ENCODE results near the gene PABPN1L.
"Not testable (repeated sequence)": the region's sequence is repeated elsewhere in the genome, so short reads cannot be mapped to it uniquely, and the experiment has no call there.

PABPN1L gene

GRCh38 chr16:88825146-88825545 lies 41.3 kb downstream of the PABPN1L start:
- Histone ChIP-seq H3K27ac (ENCODE audit: poor library complexity, severe bottlenecking) (no peak overlapping the region), H3K4me3 (ENCODE audit: severe bottlenecking) (no peak overlapping the region), H3K9me3 (ENCODE audit: severe bottlenecking) (no peaks in the 10 kb centered on the region), H3K4me1 (ENCODE audit: insufficient read depth, poor library complexity, severe bottlenecking) (no peaks in the 10 kb centered on the region), H3K27me3 (ENCODE audit: insufficient read depth, poor library complexity, severe bottlenecking) (no peaks in the 10 kb centered on the region), H3K36me3 (ENCODE audit: low read depth) (no peaks in the 10 kb centered on the region)
- no peak for TF ChIP-seq CTCF (IDR thresholded peaks at IDR 0.05; ENCODE audit: poor library complexity, severe bottlenecking)
- ATAC-seq (ENCODE audit: low read depth) (no peak), DNase-seq (ENCODE audit: low spot score) (no peak)

GRCh38 chr16:88824256-88825077 lies 42.0 kb downstream of the PABPN1L start:
- TF ChIP-seq CTCF (IDR thresholded peaks at IDR 0.05; ENCODE audit: poor library complexity, severe bottlenecking) = no peak
- H3K9me3 ChIP-seq (ENCODE audit: severe bottlenecking) = no peaks in the 10 kb centered on the region
- ATAC-seq (ENCODE audit: low read depth) (no peak), DNase-seq (ENCODE audit: low spot score) (no peak)
- H3K36me3 ChIP-seq (ENCODE audit: low read depth) = no peaks in the 10 kb centered on the region
- no peak overlapping the region for H3K27ac ChIP-seq (ENCODE audit: poor library complexity, severe bottlenecking)
- no peaks in the 10 kb centered on the region for H3K4me1 ChIP-seq (ENCODE audit: insufficient read depth, poor library complexity, severe bottlenecking)
- H3K27me3 ChIP-seq (ENCODE audit: insufficient read depth, poor library complexity, severe bottlenecking) = no peaks in the 10 kb centered on the region
- no peak overlapping the region for H3K4me3 ChIP-seq (ENCODE audit: severe bottlenecking)

- H3K27me3 ChIP-seq (ENCODE audit: insufficient read depth, poor library complexity, severe bottlenecking); H3K27ac ChIP-seq (ENCODE audit: poor library complexity, severe bottlenecking); H3K36me3 ChIP-seq (ENCODE audit: low read depth); DNase-seq (ENCODE audit: low spot score); ATAC-seq (ENCODE audit: low read depth); H3K9me3 ChIP-seq (ENCODE audit: severe bottlenecking); H3K4me3 ChIP-seq (ENCODE audit: severe bottlenecking); H3K4me1 ChIP-seq (ENCODE audit: insufficient read depth, poor library complexity, severe bottlenecking): not testable (repeated sequence)
These were observed 42.8 kb downstream of the PABPN1L start for GRCh38 chr16:88823646-88824045.

- TF ChIP-seq CTCF (IDR thresholded peaks at IDR 0.05; ENCODE audit: poor library complexity, severe bottlenecking) = no peak
- Histone ChIP-seq H3K4me3 (ENCODE audit: severe bottlenecking) (no peak overlapping the region), H3K36me3 (ENCODE audit: low read depth) (no peaks in the 10 kb centered on the region), H3K9me3 (ENCODE audit: severe bottlenecking) (no peaks in the 10 kb centered on the region), H3K27ac (ENCODE audit: poor library complexity, severe bottlenecking) (no peak overlapping the region), H3K27me3 (ENCODE audit: insufficient read depth, poor library complexity, severe bottlenecking) (no peaks in the 10 kb centered on the region), H3K4me1 (ENCODE audit: insufficient read depth, poor library complexity, severe bottlenecking) (no peaks in the 10 kb centered on the region)
- DNase-seq (ENCODE audit: low spot score) (no peak), ATAC-seq (ENCODE audit: low read depth) (no peak)
These were observed 44.0 kb downstream of the PABPN1L start for GRCh38 chr16:88822281-88823040.

GRCh38 chr16:88821168-88821850 lies 45.2 kb downstream of the PABPN1L start:
- ATAC-seq (ENCODE audit: low read depth) = no peak

More at GRCh38 chr16:88821168-88821850, 45.2 kb downstream of the PABPN1L start:
- Histone ChIP-seq H3K36me3 (ENCODE audit: low read depth) (no peaks in the 10 kb centered on the region), H3K4me3 (ENCODE audit: severe bottlenecking) (no peak overlapping the region), H3K9me3 (ENCODE audit: severe bottlenecking) (no peaks in the 10 kb centered on the region), H3K4me1 (ENCODE audit: insufficient read depth, poor library complexity, severe bottlenecking) (no peaks in the 10 kb centered on the region), H3K27ac (ENCODE audit: poor library complexity, severe bottlenecking) (no peak overlapping the region), H3K27me3 (ENCODE audit: insufficient read depth, poor library complexity, severe bottlenecking) (no peaks in the 10 kb centered on the region)
- DNase-seq (ENCODE audit: low spot score) = no peak
- no peak for TF ChIP-seq CTCF (IDR thresholded peaks at IDR 0.05; ENCODE audit: poor library complexity, severe bottlenecking)
